NCI-H187 treated with DMSO at 0.1 percent for 48 hours (cell line): ENCODE measurements around the gene SKI.
A peak's percentile ranks its signal among the peaks of the same experiment; 100 is the strongest.

Experiments used
- DNase-seq: peaks from one replicate; lab custom pipeline; 2025; lab: John Stamatoyannopoulos, UW

SKI gene

DNA sequence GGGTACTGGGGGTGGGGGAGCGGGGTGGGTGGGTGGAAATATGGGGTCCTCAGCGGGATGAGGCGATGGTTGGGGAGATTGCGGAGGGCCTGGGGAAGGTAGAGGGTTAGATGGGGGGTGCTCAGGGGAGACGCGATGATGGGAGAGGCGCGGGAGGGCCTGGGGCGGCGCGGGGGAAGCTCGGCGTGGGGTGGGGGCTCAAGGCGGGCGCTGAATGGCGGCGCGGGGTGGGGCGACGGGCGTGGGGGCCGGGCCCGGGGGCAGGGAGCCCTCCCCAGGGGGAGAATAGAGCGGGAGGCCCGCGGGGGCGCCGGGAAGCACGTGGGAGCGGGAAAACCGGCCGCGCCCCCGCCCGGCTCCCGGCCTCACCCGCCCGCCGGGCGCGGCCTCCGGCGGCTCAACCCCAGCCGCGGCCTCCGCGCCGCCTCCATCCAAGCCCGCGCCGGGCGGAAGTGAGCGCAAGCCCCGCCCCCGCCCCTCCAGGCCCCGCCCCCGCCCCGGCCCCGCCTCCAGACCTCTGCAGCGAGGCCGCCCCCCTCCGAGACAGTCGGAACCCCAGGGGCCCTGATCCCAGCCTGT, 33.7 kb upstream of the SKI start, which contains the start of gene FAAP20:
Gene FAAP20, minus strand, starts transcription at position 454 of the 579 bp plus-strand sequence. Its CDS starts 23 bp downstream, at position 431.
- DNase-seq: no peak

DNA sequence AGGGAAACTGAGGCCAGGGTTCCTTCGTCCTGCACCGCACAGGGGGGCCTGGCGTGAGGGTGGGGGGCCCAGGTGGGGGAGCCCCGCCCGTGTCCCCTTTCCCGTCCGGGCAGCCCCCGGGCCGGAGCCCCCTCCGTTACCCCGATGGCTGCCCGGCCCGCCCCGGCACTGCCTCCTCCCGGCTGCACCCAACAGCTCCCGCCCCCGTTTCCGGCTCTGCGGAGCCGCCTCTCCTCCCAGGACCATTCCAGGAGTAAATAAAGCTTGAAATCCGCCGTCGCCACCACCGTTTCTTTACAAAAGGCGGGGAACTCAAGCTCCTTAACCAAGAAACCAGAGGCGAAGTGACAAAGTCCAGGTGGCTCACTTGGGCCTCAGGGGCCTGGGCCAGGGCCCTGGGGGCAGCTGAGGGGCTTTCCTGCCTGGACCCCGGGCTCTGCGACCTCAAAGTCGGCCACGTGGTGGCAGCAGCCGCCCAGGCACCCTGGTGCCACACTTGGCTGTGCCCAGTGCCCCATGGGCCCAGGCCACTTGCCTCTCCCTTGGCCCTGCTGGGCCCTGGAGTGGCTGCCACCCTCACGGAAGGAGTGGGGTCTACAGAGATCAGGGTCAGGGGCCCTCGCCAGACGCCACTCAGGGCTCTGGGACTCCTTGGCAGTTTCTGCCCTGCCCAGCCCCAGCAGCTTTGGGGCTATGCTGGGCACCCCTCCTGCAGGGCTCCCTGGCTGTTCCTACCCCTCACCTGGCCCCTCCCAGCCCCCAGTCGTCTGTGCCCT, 33.0 kb upstream of the SKI start:
- DNase-seq: peak; percentile 34

DNA sequence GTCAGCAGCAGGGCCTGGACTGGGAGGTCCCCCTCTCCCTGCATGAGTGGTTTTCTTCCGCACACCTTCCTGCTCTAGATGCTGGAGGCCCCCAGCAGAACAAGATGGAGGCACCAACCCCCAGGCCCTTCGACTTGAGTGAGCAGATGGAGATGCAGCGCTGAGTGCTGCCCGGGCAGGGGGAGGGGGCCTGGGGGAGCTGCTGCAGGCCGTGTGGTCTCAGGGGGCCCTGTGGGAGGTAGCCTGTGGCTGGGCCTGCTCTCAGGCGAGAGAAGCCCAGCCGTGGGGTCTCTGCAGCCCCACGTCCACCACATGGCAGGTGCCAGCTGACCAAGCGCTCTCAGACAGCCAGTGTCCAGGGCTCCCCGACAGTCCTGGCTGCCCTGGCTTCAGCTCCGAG, 32.3 kb upstream of the SKI start:
- DNase-seq: no peak

DNA sequence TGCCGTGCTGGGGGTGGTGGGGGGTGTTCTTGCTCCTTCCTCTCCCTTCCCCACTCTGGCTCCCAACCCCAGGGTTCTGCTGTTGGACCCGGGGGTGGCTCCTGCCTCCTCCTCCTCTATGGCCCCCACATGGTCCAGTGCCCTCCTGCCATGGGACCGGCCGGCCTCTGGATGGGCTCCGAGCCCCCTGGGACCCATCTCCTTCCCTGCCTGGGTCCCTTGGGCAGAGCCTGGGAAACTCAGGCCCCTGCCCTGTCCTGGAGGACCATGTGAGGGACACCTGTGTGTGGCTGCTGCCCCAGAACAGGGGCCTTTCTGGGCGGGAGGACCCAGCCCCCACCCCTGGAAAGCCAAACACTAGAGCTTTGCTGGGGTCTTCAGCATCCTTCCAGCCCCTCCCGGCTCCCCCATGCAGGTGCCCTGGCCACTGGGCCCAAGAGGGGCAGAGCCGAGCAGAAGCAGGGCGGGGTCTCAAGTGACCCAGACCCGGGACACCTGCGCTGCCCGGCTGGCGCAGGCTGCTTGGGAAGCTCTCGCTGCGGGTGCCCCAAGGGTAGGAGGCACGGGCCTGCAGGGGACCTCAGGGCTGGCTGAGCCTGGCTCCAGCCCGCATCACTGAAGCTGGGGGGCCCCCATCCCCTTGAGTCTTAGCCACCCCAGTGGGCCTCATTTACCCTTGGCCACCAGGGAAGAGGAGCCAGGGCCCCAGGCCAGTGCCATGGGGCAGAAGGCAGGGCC, 31.0 kb upstream of the SKI start:
- no peak for DNase-seq

DNA sequence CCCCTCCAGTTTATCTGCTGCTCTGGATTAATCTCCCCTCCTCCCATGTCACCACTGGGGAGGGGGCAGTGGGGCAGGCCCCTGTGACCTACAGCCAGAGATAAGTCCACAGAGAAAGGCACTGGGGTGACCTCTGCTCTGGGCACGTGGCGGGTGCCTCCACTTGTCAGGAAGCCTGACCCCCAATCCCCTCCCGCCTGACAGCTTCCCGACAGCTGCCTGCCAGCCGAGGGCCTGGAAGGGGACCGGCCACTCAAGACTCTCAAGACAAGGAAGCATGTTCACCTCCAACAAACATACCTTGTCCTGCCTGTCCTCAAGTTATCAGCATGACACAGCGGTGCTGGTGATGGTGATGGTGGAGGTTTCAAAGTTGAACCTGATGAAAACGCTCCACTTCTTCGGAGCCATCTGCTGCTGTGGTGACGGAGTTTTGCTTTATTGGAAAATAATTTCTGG, 30.4 kb upstream of the SKI start:
- no peak for DNase-seq

DNA sequence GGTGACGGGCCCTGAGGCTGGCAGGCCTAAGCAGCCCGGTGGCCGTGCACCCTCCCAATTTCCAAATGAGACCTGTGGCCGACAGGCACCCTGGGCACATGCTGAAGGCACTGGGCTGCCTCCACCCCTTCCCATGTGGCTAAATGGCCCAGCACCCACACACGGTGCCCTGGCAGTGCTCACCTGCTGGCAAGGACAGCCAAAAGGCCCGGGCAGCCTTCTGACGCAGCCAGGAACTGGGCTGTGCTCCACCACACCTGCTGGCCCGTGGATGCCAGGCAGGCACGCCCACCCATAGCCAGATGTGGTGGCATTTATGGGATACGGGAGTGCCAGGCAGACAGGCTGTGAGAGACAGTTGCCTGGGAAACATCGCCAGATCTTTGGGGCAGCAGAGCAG, 29.5 kb upstream of the SKI start:
- no peak for DNase-seq

DNA sequence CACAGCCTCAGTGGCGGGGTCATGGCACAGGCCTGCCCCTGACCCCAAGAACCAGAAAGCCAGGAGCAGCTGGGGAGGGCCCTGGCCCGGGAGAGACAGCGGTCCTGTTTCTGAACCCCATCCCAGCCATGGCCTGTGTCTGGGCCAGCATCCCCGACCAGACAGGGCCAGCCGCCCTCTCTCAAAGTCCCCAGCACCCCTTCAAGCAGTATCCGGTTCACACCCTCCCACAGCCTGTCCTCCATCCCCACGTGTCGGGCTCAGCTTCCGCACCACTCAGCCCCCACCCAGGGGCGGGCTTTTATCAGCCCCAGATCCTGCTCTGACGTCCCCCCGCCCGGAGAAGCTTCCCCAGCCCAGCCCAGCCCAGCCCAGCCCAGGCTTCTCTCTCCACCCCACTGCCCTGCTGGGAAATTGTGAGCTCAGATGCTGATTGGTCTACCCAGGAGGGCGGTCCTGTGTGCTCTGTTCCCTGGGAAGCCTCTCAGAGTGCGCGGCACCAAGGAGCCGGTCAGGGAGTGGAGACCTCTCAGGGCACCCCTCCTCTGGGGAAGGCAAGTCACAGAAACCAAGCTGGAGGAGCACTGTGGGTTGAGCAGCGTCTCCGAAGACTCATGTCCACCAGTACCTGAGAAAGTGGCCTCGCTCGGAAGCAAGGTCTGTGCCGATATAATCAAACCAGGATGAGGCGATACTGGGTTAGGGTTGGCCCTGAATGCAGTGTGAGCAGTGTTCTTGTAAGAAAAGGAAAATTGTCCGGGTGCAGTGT, 28.9 kb upstream of the SKI start:
- peak; percentile 33 for DNase-seq

DNA sequence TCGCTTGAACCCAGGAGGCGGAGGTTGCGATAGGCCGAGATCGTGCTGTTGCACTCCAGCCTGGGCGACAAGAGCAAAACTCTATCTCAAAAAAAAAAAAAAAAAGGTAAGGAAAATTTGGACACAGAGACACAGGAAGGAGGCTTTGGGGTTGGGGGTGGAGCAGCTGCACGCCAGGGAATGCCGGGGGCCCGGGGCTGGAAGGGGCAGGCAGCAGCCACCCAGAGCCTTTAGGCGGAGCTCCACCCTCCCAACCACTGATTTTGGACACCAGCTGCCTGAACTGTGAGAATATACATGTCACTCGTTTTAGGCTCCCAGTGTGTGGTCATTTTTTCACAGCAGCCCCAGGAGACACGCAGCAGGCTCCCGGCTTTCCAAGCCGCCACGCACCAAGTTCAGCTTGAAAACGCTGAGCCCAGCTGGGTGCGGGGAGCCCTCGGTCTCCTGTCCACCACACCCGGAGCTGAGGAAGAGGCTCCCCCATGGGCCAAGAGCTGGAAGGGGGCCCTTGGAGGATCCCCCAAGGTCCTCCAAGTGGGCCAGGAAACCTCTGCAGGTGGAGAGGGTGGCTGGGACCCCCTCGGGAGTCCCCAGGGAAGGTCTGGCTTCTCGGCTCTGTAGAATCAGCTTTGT, 27.7 kb upstream of the SKI start:
- no peak for DNase-seq

DNA sequence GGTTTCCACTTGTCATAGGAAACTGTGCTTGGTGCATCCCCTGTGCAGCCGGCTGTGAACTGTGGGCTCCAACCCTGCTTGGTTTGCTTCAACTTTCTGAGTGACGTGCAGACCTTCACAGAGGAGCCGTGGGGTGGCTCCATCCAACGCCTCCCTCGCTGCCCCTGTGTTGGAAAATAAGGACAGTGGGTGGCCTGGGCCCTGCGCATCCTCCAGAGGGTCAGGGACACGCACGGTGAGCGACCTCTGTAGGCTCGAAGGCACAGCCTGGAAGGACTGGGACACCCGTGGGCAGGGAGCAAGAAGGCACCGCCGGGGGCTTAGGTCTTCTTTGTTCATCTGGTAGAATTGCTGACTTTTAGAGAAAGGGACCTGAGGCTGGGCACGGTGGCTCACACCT, 27.1 kb upstream of the SKI start:
- no peak for DNase-seq

DNA sequence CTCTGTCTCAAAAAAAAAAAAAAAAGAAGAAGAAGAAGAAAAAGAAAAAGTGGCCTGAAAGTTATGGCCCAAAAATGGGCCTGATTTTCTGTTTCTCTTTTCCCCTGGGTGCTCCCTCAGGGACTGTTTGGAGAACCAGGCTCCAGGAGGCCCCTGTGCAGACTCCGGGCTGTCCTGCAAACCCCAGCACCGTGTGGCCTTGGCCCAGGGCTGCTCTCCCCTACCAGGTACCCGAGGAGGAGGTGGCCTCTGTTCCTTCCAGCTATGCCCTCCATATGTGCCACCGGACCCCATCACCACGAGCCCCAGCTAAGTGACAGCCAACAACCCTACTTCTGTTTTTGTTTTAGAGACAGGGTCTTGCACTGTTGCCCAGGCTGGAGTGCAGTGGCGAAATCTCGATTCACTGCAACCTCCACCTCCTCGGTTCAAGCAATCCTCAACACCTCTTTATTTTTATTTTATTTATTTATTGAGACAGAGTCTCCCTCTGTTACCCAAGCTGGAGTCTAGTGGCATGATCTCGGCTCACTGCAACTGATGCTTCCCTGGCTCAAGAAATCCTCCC, 26.0 kb upstream of the SKI start:
- DNase-seq: no peak

DNA sequence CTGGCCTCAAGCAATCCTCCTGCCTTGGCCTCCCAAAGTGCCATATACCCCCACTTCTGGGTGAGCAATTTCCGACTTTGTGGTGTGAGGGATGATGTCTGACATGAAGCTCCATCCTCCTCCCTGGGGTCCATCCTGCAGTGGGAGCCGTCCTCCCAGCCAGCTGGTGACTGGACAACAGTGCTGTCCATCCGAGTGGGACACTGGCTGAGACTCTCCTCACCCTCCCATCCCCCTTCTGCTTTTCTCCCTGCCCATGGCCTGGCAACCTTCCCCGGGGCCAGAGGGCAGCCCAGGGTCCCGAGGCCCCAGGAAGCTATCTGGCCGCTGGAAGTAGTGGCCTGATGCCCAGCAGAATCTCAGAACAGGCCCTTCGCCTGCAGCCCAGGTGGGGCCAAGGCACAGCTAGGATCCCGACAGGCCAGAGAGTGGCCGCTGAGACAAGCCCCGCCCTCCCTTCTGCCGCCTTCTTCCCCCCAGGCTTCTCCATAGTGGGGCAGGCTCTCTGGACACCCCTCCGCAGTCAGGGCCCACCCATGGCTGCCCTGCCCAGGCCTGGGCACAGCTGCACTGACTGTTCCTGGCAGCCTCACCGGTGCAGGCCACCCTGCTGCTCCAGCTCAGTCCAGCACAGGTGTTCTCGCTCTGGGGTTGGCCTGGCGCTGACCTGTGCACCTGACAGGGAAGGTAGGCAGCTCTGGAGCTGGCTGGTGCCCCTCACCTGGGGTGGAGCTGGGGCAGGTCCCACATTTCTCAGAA, 25.1 kb upstream of the SKI start:
- DNase-seq: no peak

DNA sequence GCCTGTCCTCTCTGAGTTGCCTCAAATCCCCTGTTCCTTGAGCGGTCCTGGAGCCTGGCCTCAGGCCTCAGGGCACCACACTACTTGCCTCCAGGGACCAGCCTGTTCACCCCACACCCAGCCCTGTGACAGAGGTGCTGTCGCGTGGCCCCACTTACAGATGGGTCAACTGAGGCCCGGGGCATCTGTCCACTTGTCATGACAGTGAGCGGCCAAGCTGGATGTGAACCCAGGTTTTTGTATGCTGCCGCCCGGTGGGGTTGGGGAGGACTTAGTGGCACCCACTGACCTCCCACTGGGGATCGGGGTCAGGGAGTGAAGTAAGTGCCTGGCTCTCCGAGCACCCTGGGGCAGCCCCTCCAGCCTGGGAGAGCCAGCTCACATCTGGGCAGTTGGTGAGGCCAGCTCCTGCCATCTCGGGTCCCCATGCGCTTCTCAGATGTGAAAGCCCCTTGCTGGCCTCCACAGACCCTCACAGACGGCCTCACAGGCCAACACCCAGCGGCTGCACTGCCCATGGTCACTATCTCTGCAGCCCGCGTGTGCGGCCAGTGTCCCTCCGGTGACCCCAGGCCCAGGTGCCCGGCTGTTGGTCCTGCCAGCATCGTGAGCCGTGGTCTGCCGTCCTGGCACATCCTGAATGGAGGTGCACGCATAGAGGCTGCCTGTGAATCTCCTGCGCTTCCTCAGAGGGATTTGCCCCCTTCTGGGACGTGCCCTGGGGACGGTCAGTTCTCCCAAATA, 24.3 kb upstream of the SKI start:
- DNase-seq: no peak

DNA sequence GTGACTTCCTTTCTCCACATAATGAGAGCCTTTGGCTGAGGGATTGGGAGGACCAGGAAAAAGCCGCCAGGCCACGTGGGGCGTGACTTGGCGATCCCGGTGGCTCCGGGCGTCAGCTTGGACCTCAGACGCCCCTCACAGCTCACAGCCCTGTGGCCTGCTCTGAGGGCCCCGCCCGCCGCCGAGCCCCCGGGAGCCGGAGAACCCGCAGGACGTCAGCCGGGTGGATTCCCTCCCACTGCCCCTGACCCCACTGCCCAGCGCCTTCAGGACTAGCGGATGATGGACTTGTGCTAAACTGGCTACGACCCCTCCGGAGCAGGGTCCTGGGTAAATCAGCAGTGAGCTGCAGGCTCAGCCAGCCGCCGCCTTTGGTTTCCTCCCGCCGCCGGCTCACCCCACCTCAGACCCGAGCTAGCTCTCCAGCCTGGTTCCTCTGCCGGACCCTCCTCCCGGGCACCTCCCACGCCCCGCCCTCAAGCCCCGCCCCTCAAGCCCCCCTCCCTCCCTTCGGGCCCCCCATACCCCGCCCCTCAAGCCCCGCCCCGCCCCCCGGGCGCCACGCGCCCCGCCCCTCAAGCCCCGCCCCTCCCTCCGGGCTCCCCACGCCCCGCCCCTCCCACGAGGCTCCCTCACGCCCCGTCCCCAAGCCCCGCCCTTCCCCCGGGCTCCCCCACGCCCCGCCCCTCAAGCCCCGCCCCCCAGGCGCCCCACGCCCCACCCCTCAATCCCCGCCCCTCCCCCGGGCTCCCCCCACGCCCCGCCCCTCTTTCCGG, 23.5 kb upstream of the SKI start:
- no peak for DNase-seq

DNA sequence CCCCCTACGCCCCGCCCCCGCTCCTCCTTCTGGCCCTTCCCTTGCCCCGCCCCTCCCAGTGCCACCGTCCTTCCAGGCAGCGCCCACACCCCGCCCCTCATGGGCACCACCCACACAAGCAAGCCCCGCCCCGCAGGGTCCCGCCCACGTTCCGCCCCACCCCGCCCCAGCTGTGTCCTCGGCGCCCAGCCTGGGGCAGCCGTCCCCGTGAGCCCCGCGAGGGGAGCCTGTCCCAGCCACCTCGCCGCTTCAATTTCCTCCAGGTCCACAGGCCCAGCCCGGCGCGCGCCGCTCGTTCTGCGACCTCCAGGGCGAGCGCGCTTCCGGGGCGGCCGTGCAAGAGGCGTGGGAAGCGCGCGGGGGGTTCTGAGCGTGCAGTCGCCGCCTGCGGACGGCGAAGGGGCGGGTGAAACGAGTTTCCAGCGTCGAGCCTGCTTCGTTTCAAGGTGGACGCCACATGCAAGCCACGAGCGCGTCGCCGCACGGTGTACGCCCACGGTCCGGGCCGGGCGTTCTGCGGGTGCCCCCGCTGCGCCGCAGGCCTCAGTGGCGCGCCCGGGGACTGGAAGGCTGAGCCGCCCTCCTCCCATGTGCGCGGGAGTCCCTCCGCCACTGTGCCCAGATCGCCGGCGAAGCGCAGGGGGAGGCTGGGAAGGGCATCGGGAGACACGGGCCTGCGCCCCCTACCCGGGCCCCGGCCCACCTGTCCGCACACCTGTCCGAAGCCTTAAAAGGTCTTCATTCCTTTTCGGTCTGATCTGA, 22.7 kb upstream of the SKI start:
- DNase-seq: peak; percentile 67

DNA sequence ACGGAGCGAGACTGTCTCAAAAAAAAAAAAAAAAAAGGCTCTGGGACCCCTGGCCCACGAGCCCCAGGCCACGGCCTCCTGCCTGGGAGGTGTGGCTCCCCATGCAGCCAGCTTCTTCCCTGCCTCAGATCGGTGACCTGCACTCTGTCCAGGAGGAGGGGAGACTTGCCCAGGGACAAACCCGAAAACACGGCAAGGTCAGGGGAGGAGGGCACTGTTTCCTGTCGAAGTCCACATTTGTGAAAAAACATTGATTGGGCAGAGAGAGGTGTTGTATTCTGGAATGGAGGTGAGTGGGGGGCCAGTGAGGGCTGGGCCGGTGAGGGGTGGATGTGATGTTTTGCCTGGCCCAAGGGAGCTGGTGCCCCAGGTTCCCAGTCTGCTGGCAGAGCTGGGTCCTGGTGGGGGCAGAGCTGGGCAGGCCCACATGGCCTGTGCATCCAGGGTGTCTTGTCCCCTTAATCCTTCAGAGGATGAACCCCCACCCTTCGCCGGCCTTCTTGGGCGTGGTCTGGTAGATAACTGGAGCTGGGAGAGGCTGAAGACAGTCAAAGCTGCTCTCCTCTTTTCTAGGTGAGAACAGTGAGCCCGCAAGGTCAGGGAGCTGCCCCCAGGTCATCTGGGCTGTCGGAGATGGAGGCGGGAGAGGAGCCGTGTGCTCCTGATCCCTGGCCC, 21.2 kb upstream of the SKI start:
- DNase-seq: no peak

DNA sequence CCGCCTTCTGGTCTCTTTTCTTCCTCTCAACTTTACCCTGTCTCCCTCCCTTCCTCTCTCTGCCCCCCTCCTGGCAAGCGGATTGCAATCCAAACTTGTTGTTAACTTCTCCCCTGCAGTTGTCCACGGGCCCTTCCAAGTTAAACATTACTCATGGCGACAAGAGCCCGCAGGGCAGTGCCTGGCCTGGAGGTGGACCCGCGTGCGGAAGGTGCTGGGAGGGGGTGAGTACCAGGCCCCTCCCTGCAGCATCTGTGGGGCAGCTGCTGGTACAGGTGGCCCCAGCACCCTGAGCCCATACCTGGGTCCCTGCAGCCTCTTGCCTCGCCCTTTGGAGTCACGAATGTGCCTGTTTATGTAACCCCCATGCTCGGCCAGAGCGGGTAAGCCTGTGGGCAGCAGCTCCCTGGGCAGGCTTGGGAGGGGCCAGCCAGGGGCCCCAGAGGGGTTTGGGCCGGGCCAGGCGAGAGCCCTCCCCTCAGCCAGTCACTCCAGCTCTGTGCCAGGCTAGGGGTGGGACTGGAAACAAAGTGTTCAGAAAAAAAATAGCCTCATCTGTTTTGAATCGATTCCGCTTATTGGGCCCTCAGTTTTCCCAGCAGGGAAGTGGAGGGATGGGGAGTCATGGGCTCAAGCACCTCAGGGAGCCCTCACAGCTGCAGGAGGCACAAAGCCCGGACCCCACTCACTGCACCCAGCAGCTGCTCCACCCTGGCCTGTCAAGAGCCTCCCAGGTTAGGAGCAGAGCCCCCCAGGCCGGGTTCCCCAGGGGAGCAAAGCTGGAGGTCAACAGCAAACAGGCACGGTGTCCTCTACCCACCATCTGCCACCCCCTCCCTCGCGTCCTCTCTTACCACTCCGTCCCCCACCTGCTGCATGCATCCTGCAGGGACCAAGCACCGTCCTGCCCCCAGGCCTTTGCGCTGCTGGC, 19.5 kb upstream of the SKI start:
- no peak for DNase-seq
